Activated CD8-positive, alpha-beta memory T cell treated with anti-CD3 and anti-CD28 coated beads, Interleukin-2, amount 50 U/mL, for 24 hours (primary cell): ENCODE measurements around the gene SLF1.
"Not testable (repeated sequence)": the region's sequence is repeated elsewhere in the genome, so short reads cannot be mapped to it uniquely, and the experiment has no call there.

ENCODE experiments used
- DNase-seq: peaks from one replicate; pipeline ENCODE4 v3.0.0-alpha.2; 2020; ENCODE audit errors: extremely low read depth

The SLF1 gene

GRCh38 chr5:94618493-94619328, at the start of gene SLF1, which contains the start of gene KIAA0825:
Gene SLF1 (plus strand): TSS chr5:94618669. CDS start chr5:94628811, 10,142 bp downstream.
Gene KIAA0825 (minus strand): TSS chr5:94618604. CDS start chr5:94537126, 81,478 bp downstream.
- DNase-seq = peak; percentile 73

GRCh38 chr5:94571415-94571814, 47.1 kb upstream of the SLF1 start:
- no peak for DNase-seq

- not testable (repeated sequence) for DNase-seq
Measured at GRCh38 chr5:94573349-94573748, 45.1 kb upstream of the SLF1 start.

GRCh38 chr5:94575196-94575595, 43.3 kb upstream of the SLF1 start:
- no peak for DNase-seq

GRCh38 chr5:94577466-94578245, 40.8 kb upstream of the SLF1 start:
- DNase-seq = no peak

- no peak for DNase-seq
Measured at GRCh38 chr5:94595281-94595840, 23.1 kb upstream of the SLF1 start.

GRCh38 chr5:94613583-94613982, 4.9 kb upstream of the SLF1 start:
- no peak for DNase-seq

- no peak for DNase-seq
Measured at GRCh38 chr5:94614156-94614805, 4.2 kb upstream of the SLF1 start.

- DNase-seq = no peak
Measured at GRCh38 chr5:94615862-94616261, 2.6 kb upstream of the SLF1 start.

- peak; percentile 1 for DNase-seq
Measured at GRCh38 chr5:94618029-94618492, 408 bp upstream of the SLF1 start.

GRCh38 chr5:94620256-94620655, 1.8 kb downstream of the SLF1 start:
- DNase-seq = no peak

GRCh38 chr5:94621763-94622162, 3.3 kb downstream of the SLF1 start:
- no peak for DNase-seq

- no peak for DNase-seq
Measured at GRCh38 chr5:94623011-94623410, 4.5 kb downstream of the SLF1 start.

GRCh38 chr5:94623877-94624276, 5.4 kb downstream of the SLF1 start:
- no peak for DNase-seq

- DNase-seq = no peak
Measured at GRCh38 chr5:94627191-94627590, 8.7 kb downstream of the SLF1 start.

GRCh38 chr5:94632024-94632423, 13.6 kb downstream of the SLF1 start:
- no peak for DNase-seq

- no peak for DNase-seq
Measured at GRCh38 chr5:94640176-94640575, 21.7 kb downstream of the SLF1 start.

GRCh38 chr5:94645053-94645452, 26.6 kb downstream of the SLF1 start:
- DNase-seq = no peak

- DNase-seq = no peak
Measured at GRCh38 chr5:94646758-94647157, 28.3 kb downstream of the SLF1 start.

GRCh38 chr5:94649874-94650273, 31.4 kb downstream of the SLF1 start:
- DNase-seq = no peak

- no peak for DNase-seq
Measured at GRCh38 chr5:94658272-94658671, 39.8 kb downstream of the SLF1 start.

- DNase-seq = no peak
Measured at GRCh38 chr5:94660506-94660905, 42.0 kb downstream of the SLF1 start.
